CD4-positive, alpha-beta T cell treated with Interferon gamma for 1 hour (primary cell): ENCODE results near the gene LITAFD.

Experiments
- DNase-seq: peaks from one replicate; pipeline ENCODE4 v3.0.0-alpha.2; 2020

The LITAFD gene

GRCh38 chr16:8924214-8924613, 42.1 kb downstream of the LITAFD start:
- DNase-seq, result no peak

- no peak for DNase-seq
Measured at GRCh38 chr16:8925455-8925854, 43.3 kb downstream of the LITAFD start.

- DNase-seq, result no peak
Measured at GRCh38 chr16:8926827-8927226, 44.7 kb downstream of the LITAFD start.

DNA sequence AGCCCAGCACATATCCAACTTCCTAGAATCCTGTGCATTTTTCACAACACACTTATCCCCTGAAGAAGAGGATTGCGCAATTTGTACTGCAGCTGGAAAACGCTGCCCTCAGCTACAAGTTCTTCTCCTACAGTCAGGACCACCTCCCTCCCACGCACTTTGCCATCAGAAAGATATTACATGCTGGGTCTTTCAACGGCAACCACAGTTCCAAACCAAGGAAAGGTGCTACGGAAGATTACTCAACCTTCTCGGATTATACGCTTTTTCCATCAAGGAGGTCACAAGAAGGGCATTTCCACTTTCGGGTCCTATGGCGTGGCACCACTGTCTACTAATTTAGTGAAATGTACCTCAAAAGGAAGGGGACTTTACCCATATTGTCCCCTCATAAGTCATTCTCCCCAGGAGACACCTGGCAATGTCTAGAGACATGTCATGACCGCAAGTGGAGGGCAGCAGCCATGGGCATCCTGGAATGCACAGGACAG, 46.4 kb downstream of the LITAFD start:
- DNase-seq, result no peak

GRCh38 chr16:8929086-8929748, 47.1 kb downstream of the LITAFD start:
- no peak for DNase-seq

DNA sequence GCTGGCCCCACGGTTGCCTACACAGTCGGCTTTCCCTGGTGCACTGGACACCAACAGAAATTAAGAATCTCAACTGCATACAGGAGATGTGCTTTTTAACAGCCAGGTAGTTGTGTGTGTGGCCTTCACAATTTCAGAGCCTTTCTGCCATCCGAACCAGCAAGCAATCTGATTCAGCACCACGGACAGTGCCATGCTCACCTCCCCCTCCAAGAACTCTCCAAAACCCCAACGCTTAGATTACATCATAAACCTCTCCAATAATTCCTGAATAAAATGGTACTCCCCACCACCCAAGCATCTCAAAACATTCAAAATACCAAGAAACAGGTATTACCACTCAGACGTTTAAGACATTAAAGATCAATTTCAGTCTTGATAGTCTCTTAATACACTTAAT, 49.7 kb downstream of the LITAFD start:
- peak; percentile 19 for DNase-seq

GRCh38 chr16:8934601-8935000, 52.5 kb downstream of the LITAFD start:
- DNase-seq, result no peak
